ENCODE measurements around the gene TECPR2. TPM values are rescaled to one million over a fixed set of nuclear protein-coding genes. Genes with fewer than 3 reads are reported as not detected.

The TECPR2 gene
- total and polyA plus RNA-seq, 2 of the 13 experiments (the other 11 are each of a cell fraction or from before 2014, with no cell fraction given) = 3.5 to 5.7 TPM

DNA sequence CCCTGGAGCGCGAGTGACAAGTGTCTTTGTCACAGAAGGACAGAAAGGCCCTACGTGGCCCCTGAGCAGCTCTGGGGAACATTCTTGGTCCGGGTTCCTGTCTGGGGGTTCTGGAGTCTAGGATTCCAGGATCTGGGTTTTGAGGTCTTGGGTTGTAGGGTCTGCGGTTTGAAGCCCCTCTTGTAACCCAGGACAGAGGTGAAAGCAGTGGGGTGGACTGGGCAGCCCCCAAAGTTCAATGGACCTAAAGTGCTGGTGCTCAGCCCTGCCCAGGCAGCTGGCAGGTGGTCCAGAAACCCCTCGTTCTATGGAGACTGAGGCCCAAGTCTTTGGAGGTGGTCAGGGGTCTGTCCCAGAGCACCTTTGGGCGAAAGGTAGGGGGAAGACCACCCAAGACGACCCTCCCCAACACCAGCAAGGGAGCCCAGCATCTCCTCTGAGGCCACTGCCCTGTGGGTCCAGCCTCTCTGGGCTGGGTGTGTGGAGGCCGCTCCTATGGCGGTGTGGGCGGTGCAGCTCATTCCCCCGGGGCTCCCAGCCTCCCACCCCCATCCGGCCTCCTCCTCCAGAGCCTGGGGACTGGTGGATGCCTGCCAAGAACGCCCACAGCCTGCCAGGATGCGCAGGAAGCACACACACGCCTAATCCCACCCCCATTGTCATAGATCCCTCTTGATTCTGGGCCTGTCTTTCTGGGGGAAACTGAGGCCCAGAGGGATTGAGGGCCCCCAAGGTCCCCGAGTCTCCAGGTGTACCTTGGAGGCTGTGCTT is 177.0 kb downstream of the TECPR2 start (continued):
- TF ChIP-seq, protein P1, sequence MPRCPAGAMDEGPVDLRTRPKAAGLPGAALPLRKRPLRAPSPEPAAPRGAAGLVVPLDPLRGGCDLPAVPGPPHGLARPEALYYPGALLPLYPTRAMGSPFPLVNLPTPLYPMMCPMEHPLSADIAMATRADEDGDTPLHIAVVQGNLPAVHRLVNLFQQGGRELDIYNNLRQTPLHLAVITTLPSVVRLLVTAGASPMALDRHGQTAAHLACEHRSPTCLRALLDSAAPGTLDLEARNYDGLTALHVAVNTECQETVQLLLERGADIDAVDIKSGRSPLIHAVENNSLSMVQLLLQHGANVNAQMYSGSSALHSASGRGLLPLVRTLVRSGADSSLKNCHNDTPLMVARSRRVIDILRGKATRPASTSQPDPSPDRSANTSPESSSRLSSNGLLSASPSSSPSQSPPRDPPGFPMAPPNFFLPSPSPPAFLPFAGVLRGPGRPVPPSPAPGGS (CRISPR knock-in tag; IDR thresholded peaks at IDR 0.05) = no peak
- no peak for TF ChIP-seq RXRA (CRISPR knock-in tag; IDR thresholded peaks at IDR 0.05)
- no peak for TF ChIP-seq NFRKB (IDR thresholded peaks at IDR 0.05)
- no peak for TF ChIP-seq ZFYVE20 (CRISPR knock-in tag; IDR thresholded peaks at IDR 0.05; ENCODE audit: borderline replicate concordance, low read depth)
- TF ChIP-seq TAF1 (CRISPR knock-in tag; IDR thresholded peaks at IDR 0.05) = no peak; the same call in none of the 2 replicates
- TF ChIP-seq MEF2D (CRISPR knock-in tag; IDR thresholded peaks at IDR 0.05) = no peak
- TF ChIP-seq, protein P2, sequence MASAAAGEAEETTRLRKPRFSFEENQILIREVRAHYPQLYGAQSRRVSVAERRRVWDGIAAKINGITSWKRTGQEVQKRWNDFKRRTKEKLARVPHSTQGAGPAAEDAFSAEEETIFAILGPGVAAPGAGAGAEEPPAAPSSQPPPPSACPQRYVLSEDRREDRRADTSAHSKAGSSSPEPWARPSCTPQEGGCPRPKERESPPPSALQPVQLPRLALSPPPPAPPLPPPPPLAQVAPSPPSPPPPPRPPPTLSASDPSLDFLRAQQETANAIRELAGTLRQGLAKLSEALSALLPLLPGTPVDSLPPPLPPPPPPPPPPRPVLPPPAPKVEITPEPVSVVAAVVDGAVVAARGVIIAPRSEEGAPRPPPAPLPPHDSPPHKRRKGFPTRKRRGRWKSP (CRISPR knock-in tag; IDR thresholded peaks at IDR 0.05) = no peak
- TF ChIP-seq SKI (IDR thresholded peaks at IDR 0.05; ENCODE audit: partially characterized antibody) = no peak
- TF ChIP-seq, protein P3, sequence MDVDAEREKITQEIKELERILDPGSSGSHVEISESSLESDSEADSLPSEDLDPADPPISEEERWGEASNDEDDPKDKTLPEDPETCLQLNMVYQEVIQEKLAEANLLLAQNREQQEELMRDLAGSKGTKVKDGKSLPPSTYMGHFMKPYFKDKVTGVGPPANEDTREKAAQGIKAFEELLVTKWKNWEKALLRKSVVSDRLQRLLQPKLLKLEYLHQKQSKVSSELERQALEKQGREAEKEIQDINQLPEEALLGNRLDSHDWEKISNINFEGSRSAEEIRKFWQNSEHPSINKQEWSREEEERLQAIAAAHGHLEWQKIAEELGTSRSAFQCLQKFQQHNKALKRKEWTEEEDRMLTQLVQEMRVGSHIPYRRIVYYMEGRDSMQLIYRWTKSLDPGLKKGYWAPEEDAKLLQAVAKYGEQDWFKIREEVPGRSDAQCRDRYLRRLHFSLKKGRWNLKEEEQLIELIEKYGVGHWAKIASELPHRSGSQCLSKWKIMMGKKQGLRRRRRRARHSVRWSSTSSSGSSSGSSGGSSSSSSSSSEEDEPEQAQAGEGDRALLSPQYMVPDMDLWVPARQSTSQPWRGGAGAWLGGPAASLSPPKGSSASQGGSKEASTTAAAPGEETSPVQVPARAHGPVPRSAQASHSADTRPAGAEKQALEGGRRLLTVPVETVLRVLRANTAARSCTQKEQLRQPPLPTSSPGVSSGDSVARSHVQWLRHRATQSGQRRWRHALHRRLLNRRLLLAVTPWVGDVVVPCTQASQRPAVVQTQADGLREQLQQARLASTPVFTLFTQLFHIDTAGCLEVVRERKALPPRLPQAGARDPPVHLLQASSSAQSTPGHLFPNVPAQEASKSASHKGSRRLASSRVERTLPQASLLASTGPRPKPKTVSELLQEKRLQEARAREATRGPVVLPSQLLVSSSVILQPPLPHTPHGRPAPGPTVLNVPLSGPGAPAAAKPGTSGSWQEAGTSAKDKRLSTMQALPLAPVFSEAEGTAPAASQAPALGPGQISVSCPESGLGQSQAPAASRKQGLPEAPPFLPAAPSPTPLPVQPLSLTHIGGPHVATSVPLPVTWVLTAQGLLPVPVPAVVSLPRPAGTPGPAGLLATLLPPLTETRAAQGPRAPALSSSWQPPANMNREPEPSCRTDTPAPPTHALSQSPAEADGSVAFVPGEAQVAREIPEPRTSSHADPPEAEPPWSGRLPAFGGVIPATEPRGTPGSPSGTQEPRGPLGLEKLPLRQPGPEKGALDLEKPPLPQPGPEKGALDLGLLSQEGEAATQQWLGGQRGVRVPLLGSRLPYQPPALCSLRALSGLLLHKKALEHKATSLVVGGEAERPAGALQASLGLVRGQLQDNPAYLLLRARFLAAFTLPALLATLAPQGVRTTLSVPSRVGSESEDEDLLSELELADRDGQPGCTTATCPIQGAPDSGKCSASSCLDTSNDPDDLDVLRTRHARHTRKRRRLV (CRISPR knock-in tag; IDR thresholded peaks at IDR 0.05) = no peak; the same call in 1 of the 2 replicates
- TF ChIP-seq ZNF468 (CRISPR knock-in tag; IDR thresholded peaks at IDR 0.05) = no peak
- no peak for TF ChIP-seq ZNF121 (CRISPR knock-in tag; IDR thresholded peaks at IDR 0.05)
- TF ChIP-seq, protein P4, sequence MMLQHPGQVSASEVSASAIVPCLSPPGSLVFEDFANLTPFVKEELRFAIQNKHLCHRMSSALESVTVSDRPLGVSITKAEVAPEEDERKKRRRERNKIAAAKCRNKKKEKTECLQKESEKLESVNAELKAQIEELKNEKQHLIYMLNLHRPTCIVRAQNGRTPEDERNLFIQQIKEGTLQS (CRISPR knock-in tag; IDR thresholded peaks at IDR 0.05) = no peak
- no peak for TF ChIP-seq KLF15 (CRISPR knock-in tag; IDR thresholded peaks at IDR 0.05; ENCODE audit: borderline replicate concordance)
- no peak for TF ChIP-seq ZNF260 (CRISPR knock-in tag; IDR thresholded peaks at IDR 0.05; ENCODE audit: borderline replicate concordance, low read depth)
- TF ChIP-seq, protein P5, sequence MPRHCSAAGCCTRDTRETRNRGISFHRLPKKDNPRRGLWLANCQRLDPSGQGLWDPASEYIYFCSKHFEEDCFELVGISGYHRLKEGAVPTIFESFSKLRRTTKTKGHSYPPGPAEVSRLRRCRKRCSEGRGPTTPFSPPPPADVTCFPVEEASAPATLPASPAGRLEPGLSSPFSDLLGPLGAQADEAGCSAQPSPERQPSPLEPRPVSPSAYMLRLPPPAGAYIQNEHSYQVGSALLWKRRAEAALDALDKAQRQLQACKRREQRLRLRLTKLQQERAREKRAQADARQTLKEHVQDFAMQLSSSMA (CRISPR knock-in tag; IDR thresholded peaks at IDR 0.05) = no peak
- TF ChIP-seq CHCHD3 (CRISPR knock-in tag; IDR thresholded peaks at IDR 0.05) = no peak
- no peak for TF ChIP-seq IRX3 (CRISPR knock-in tag; IDR thresholded peaks at IDR 0.05; ENCODE audit: borderline replicate concordance, low read depth)
- no peak for TF ChIP-seq FOXO1 (CRISPR knock-in tag; IDR thresholded peaks at IDR 0.05)
- TF ChIP-seq, protein P6, sequence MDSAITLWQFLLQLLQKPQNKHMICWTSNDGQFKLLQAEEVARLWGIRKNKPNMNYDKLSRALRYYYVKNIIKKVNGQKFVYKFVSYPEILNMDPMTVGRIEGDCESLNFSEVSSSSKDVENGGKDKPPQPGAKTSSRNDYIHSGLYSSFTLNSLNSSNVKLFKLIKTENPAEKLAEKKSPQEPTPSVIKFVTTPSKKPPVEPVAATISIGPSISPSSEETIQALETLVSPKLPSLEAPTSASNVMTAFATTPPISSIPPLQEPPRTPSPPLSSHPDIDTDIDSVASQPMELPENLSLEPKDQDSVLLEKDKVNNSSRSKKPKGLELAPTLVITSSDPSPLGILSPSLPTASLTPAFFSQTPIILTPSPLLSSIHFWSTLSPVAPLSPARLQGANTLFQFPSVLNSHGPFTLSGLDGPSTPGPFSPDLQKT (CRISPR knock-in tag; IDR thresholded peaks at IDR 0.05; ENCODE audit: borderline replicate concordance) = no peak
